ENCODE results near the gene TPCN1.

TPCN1 gene

DNA sequence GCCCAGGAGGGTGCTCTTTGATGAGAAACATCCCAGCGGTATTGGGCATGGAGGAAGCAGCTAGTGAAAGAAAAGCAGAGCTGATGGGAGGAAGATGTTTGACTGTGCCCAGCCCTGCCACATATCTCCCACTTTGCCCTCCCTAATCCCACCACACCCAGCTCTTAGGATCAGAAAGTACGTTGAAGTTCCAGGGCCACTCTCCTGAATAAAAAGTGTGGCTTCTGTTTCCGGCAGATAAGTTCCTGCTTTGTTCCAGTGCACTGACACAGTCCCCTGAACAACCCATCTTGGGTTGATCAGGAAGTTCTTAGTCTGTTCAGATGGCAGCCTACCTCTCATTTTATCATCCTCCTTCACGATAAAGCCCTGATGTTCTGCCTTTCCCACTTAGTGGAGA is 16.5 kb downstream of the TPCN1 start:
- H3K36me3 ChIP-seq (ENCODE audit: insufficient read depth): no peaks in the 10 kb centered on the region
- H3K27me3 ChIP-seq (ENCODE audit: insufficient read depth, low read depth): no peaks in the 10 kb centered on the region
- TF ChIP-seq, protein P1, sequence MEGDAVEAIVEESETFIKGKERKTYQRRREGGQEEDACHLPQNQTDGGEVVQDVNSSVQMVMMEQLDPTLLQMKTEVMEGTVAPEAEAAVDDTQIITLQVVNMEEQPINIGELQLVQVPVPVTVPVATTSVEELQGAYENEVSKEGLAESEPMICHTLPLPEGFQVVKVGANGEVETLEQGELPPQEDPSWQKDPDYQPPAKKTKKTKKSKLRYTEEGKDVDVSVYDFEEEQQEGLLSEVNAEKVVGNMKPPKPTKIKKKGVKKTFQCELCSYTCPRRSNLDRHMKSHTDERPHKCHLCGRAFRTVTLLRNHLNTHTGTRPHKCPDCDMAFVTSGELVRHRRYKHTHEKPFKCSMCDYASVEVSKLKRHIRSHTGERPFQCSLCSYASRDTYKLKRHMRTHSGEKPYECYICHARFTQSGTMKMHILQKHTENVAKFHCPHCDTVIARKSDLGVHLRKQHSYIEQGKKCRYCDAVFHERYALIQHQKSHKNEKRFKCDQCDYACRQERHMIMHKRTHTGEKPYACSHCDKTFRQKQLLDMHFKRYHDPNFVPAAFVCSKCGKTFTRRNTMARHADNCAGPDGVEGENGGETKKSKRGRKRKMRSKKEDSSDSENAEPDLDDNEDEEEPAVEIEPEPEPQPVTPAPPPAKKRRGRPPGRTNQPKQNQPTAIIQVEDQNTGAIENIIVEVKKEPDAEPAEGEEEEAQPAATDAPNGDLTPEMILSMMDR (conservative IDR thresholded peaks at IDR 0.05; ENCODE audit: low read depth, low read length): no peak
- no peaks in the 10 kb centered on the region for H3K79me2 ChIP-seq (ENCODE audit: insufficient read depth, low read depth)
- H3K27ac ChIP-seq: no peak overlapping the region
- H3K4me3 ChIP-seq (IDR thresholded peaks at IDR 0.05; ENCODE audit: insufficient read depth, low read depth, low read length): no peak overlapping the region
- no peak overlapping the region for H3K9ac ChIP-seq
- H2AFZ ChIP-seq (ENCODE audit: low read depth): no peak overlapping the region
- H4K20me1 ChIP-seq (ENCODE audit: insufficient read depth): no peaks in the 10 kb centered on the region
- H3K4me1 ChIP-seq (ENCODE audit: low read depth, poor library complexity, severe bottlenecking): no peaks in the 10 kb centered on the region
- H3K4me2 ChIP-seq: no peak overlapping the region

DNA sequence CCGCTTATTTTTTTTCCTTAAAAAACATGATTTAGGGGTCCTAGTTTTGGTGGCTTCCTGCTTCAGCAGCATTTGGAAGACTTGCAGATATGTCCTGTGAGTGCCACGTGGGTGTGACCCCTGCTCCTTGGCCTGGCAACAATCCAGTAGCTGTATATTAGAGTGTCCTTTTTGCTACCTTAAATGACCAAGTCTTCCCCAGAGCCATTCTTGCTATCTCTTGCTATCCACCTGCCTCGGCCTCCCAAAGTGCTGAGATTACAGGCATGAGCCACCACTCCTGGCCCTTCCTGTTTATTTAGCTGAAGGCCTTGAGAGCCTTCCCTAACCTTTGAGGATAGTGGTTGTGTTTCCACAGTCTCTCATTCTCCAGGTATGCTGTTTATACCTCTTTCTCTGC is 17.0 kb downstream of the TPCN1 start:
- no peaks in the 10 kb centered on the region for H4K20me1 ChIP-seq (ENCODE audit: insufficient read depth)
- H3K27me3 ChIP-seq (ENCODE audit: insufficient read depth, low read depth): no peaks in the 10 kb centered on the region
- no peaks in the 10 kb centered on the region for H3K4me1 ChIP-seq (ENCODE audit: low read depth, poor library complexity, severe bottlenecking)
- no peak overlapping the region for H2AFZ ChIP-seq (ENCODE audit: low read depth)
- H3K36me3 ChIP-seq (ENCODE audit: insufficient read depth): no peaks in the 10 kb centered on the region
- H3K79me2 ChIP-seq (ENCODE audit: insufficient read depth, low read depth): no peaks in the 10 kb centered on the region
- no peak overlapping the region for H3K4me3 ChIP-seq (IDR thresholded peaks at IDR 0.05; ENCODE audit: insufficient read depth, low read depth, low read length)
- H3K4me2 ChIP-seq: no peak overlapping the region
- H3K27ac ChIP-seq: no peak overlapping the region
- TF ChIP-seq, protein P1 (conservative IDR thresholded peaks at IDR 0.05; ENCODE audit: low read depth, low read length): no peak
- H3K9ac ChIP-seq: no peak overlapping the region

DNA sequence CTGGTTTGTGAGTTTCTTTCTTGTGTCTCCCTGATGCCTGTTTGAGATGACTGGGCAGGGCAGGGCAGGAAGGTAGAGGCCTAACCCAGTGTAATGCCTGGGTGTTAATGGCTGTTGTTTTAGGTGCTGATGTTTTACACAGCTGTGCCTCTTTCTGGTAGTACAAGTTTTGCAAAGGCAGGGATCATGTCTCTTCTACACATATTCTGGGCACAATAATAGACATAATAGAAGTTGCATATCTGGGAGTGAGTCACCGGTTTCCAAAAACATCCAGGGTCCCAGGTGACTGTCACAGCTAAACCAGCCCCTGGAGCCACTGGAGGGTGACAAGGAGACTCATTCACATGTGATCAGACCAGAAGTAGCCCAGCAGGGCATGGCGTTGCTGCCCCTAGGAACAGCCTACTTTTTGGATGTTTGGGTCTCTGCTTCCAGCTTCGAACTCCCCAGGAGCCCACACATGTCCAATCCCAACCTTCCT is 18.1 kb downstream of the TPCN1 start:
- Histone ChIP-seq H3K4me2 (no peak overlapping the region), H4K20me1 (ENCODE audit: insufficient read depth) (no peaks in the 10 kb centered on the region)

DNA sequence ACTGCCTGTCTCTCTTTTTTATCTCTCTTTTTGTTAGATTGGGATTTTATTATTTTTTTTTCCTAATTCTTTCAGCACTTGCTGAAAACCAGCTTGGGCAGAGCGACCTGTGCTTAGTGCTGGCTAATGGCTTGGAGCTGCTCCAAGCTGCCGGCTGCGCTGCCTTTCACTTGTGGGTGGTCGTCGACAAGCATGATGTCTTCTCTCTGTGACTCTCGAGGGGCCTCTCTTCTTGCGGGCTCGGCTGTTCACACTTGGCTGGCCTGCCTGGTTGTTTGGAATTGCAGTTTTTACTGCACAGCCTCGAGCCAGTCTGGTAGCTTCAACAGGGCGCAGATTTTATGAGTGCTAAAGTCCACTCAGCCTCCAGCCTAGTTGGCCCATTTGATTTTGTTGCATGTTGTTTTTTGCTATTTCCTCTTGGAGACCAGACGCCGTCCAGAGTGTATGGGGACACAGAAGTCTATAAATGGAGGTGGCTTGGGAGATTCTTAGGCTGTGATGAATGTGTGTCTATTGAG is 18.6 kb downstream of the TPCN1 start:
- Histone ChIP-seq H3K4me1 (ENCODE audit: low read depth, poor library complexity, severe bottlenecking) (no peaks in the 10 kb centered on the region), H3K4me3 (IDR thresholded peaks at IDR 0.05; ENCODE audit: insufficient read depth, low read depth, low read length) (no peak overlapping the region), H3K27me3 (ENCODE audit: insufficient read depth, low read depth) (no peaks in the 10 kb centered on the region), H2AFZ (ENCODE audit: low read depth) (no peak overlapping the region), H3K27ac (no peak overlapping the region), H3K36me3 (ENCODE audit: insufficient read depth) (no peaks in the 10 kb centered on the region), H4K20me1 (ENCODE audit: insufficient read depth) (no peaks in the 10 kb centered on the region), H3K79me2 (ENCODE audit: insufficient read depth, low read depth) (no peaks in the 10 kb centered on the region), H3K4me2 (no peak overlapping the region), H3K9ac (no peak overlapping the region)
- TF ChIP-seq, protein P1 (conservative IDR thresholded peaks at IDR 0.05; ENCODE audit: low read depth, low read length): no peak

More for the DNA sequence above, 18.1 kb downstream of the TPCN1 start:
- Histone ChIP-seq H3K9ac (no peak overlapping the region), H3K27ac (no peak overlapping the region), H3K27me3 (ENCODE audit: insufficient read depth, low read depth) (no peaks in the 10 kb centered on the region), H2AFZ (ENCODE audit: low read depth) (no peak overlapping the region), H3K36me3 (ENCODE audit: insufficient read depth) (no peaks in the 10 kb centered on the region), H3K79me2 (ENCODE audit: insufficient read depth, low read depth) (no peaks in the 10 kb centered on the region), H3K4me3 (IDR thresholded peaks at IDR 0.05; ENCODE audit: insufficient read depth, low read depth, low read length) (no peak overlapping the region), H3K4me1 (ENCODE audit: low read depth, poor library complexity, severe bottlenecking) (no peaks in the 10 kb centered on the region)
- TF ChIP-seq, protein P1 (conservative IDR thresholded peaks at IDR 0.05; ENCODE audit: low read depth, low read length): no peak

Data from KMS-11 (cell line).